GM19351 (cell line): ENCODE measurements around the gene PDCD7.
"Not testable (repeated sequence)": the region's sequence is repeated elsewhere in the genome, so short reads cannot be mapped to it uniquely, and the experiment has no call there.

Source experiments
- ATAC-seq: cut with Tn5 transposase; IDR thresholded peaks from one replicate; pipeline ENCODE4 v1.9.1; 2021; ENCODE audit warnings: mild to moderate bottlenecking, moderate library complexity; ENCODE audit not compliant: unreplicated experiment

PDCD7 gene

DNA sequence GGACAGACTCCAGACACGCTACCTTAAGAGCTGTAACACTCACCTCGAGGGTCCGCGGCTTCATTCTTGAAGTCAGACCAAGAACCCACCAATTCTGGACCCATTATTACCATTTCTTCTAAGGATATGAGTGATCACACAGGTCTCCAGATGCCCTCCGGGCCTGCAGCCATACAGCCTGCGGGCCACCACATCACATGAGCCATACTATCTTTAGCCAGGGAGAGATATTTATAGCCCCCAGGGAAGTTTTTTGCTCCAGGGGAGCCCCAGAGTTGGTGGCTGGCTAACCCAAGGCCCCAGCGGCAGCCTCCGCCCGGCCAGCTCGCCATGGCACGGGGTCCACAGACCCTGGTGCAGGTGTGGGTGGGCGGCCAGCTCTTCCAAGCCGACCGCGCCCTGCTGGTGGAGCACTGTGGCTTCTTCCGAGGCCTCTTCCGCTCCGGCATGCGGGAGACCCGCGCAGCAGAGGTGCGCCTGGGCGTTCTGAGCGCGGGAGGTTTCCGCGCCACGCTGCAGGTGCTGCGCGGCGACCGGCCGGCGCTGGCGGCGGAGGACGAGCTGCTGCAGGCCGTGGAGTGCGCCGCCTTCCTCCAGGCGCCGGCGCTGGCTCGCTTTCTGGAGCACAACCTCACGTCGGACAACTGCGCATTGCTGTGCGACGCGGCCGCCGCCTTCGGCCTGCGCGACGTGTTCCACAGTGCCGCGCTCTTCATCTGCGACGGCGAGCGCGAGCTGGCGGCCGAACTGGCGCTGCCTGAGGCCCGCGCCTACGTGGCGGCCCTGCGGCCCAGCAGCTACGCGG is 56.9 kb downstream of the PDCD7 start, which contains the start of gene KBTBD13:
Gene KBTBD13 (plus strand): TSS at position 261 of the 805 bp plus-strand sequence. CDS start 70 bp downstream, at position 331.
- no peak for ATAC-seq

DNA sequence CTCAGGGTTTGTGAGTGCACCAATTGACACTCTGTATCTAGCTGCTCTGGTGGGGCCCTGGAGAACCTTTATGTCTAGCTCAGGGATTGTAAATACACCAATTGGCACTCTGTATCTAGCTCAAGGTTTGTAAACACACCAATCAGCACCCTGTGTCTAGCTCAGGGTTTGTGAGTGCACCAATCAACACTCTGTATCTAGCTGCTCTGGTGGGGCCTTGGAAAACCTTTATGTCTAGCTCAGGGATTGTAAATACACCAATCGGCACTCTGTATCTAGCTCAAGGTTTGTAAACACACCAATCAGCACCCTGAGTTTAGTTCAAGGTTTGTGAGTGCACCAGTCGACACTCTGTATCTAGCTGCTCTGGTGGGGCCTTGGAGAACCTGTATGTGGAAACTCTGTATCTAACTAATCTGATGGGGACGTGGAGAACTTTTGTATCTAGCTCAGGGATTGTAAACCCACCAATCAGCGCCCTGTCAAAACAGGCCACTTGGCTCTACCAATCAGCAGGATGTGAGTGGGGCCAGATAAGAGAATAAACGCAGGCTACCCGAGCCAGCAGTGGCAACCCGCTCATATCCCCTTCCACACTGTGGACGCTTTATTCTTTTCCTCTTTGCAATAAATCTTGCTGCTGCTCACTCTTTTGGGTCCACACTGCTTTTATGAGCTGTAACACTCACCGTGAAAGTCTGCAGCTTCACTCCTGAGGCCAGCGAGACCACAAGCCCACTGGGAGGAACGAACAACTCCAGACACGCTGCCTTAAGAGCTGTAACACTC is 57.8 kb downstream of the PDCD7 start:
- ATAC-seq, result not testable (repeated sequence)

DNA sequence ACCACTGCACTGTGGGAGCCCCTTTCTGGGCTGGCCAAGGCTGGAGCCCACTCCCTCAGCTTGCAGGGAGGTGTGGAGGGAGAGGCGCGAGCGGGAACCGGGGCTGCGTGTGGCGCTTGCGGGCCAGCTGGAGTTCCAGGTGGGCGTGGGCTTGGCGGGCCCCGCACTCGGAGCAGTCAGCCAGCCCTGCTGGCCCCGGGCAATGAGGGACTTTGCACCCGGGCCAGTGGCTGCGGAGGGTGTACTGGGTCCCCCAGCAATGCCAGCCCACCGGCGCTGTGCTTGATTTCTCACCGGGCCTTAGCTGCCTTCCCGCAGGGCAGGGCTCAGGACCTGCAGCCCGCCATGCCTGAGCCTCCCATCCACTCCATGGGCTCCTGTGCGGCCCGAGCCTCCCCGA is 58.7 kb downstream of the PDCD7 start:
- not testable (repeated sequence) for ATAC-seq

DNA sequence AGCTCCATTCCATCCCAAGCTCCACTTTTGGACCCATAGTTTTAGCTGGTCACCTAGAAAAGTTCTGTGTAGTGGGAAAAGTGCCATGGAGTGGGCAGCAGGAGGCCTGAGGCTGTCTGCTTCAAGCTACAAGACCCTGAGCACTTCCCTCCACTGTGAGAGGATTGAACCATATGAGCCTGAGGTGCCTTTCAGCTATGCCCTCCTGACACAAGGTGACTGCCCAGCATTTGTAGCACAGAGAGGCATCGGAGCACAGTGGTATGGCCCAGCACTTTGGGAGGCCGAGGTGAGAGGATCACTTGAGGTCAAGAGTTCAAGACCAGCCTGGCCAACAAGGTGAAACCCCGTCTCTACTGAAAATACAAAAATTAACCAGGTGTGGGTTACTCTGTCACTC is 61.0 kb downstream of the PDCD7 start:
- no peak for ATAC-seq

DNA sequence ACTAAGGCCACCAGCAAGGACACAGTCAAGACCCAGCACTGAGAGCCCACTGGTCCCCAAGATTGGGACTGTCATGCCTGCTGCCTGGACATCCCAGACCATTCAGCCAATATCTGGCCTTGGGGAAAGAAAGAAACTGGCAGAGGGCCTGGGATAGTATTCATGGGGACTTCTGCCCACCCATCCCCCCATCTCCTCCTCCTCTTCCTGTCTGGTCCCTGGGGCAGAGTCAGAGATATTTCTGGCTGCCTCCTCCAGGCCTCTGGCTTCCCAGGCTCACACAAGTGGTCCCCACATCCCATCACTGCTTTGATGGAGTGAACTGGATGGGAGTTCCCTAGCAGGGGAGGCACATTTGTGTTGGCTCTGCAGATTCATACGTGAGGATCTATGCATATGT is 61.6 kb downstream of the PDCD7 start:
- no peak for ATAC-seq

DNA sequence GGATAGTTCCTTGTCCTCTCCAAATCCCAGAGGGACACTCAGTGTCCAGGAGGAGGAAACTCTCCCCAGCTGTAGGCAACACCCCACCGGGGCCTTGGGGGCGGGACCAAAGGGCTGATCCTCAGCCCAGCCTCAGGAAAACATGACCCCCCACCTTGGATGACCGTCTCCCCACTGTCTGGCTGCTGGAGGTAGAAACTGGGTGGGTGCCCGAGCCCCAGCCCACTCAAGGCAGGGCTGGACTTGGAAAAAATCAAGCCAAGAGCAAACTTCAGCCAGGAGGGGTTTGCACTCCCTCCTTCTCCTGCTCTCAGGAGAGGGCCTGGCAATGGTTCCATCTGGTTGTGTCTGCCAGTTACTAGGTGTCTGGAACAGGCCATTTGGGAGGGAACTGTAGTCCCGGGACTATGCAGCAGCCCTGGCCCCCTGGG is 62.2 kb downstream of the PDCD7 start:
- no peak for ATAC-seq

DNA sequence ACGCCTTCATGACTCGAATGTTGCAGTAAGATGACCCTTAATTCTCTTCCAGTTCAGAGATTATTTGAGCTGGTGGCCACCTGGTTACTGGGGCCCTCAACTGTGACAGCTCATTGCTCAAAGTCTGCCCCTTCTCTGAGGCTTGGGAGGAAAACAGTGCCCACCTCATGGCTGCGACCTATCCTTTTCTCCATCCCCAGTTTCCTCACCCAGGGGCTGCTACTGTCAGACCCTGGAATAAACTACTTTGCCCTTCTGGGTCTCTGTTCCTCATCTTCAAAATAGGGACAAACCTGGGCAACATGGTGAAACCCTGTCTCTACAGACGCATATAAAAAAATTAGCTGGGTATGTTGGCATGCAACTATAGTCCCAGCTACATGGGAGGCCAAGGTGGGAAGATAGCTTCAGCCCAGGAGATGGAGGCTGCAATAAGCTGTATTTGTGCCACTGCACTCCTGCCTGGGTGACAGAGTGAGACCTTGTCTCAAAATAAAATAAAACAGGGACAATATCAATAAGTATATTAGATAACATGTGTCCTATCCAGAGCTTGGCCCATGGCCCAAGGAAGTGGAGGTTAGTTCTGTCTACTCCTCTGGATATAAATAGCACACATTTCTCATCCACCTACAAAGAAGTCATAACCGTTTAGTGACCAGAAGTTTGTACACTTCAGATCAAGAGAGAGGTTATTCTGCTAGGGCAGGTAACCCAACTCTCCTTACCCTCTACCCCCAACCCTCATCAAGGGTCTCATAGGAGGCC is 63.6 kb downstream of the PDCD7 start:
- ATAC-seq, result no peak

DNA sequence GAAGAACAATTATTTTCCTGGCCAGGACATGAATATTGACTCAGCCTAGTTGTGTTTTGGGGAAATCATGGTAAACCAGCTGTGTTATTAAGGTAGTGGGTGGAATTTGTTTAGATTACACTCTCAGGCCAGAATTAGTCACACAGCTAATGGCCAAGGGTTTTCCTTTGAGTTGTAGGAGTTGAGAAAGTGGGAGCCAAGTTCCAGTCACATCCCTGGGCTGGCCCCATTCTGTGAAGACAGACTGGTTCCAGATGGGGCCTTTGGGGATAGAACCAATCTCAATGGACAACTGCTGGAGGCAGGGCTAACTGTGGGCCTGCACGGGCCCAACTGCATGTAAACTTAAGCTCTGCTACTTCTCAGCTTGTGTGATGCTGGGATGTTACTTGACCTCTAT is 64.4 kb downstream of the PDCD7 start:
- no peak for ATAC-seq

DNA sequence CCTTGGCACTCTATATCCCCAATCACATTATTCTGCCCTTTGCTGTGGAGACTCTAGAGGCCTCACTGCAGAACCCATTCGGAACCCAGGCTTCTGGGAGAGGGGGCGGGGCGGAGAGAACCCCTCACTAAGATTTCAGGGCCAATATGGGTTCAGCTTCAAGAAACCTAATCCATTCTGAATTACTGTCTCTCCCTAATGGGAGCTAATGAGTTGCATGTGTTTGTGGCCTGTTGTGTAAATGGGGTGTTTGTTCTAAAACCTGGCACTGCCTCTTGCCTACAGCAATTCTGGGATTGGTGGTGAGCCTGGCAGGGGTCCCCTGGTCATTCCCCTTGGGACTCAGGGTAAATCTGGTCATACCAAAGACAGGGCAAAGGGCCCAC is 65.2 kb downstream of the PDCD7 start:
- ATAC-seq, result no peak

DNA sequence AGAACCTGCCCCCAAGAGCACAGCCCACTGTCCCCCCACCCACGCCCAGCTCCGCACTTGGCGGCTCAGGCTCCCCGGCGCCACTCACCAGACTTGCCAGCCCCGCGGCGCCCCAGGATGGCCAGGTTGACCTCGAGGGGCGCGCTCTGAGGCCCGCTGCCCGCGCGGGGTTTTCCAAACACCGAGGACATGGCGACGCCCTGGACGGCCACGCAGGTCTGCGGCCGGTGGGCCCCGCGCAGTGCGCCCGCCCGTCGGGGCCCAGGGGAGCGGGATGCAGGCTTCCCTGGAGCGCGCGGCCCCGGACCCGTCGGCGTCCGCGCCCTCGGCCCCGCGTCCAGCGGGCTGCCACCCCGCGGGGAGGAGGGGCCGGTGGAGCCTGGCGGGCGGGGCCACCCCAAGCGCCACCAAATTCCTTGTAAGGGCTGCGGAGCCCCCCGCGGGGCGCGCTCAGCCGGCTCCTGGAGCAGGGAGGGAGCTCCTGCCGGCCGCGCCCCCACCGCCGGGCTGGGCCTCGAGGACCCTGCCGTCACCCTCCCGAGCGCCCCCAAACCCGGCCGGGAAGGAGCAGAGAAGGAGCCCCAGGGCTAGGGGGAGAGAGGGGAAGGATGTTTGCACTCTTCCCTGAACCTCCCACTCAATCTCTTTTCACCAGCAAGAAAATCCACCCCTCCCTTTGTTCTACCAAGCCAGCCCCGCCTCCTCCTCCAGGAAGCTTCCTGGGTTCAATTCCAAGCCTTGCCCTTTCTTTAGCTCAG is 65.8 kb downstream of the PDCD7 start, which contains the start of gene RASL12:
Gene RASL12 (minus strand): TSS at position 347 of the 758 bp plus-strand sequence. CDS start 156 bp downstream, at position 191.
- ATAC-seq, result no peak
